Loucy (cell line): ENCODE results near the gene ARF6.

Experiments used
- H2AFZ ChIP-seq: fragments of 200-600 bp; sonication (generic); 2 replicates; pipeline ENCODE4 v1.6.0; 2016; ENCODE audit warnings: antibody characterized with exemption, mild to moderate bottlenecking, low read length, moderate library complexity
- H3F3A ChIP-seq: fragments of 200-600 bp; 2 replicates; pipeline ENCODE4 v1.6.0; 2016; ENCODE audit warnings: antibody characterized with exemption, low read depth, mild to moderate bottlenecking
- H3K27me3 ChIP-seq: fragments of 200-600 bp; sonication (generic); 2 replicates; pipeline ENCODE4 v1.6.1; 2014; ENCODE audit warnings: low read length, mild to moderate bottlenecking; ENCODE audit not compliant: insufficient read depth, poor library complexity, severe bottlenecking
- H3K36me3 ChIP-seq: fragments of 200-600 bp; sonication (generic); 2 replicates; pipeline ENCODE4 v1.6.1; 2016; ENCODE audit warnings: low read length; ENCODE audit not compliant: insufficient read depth
- H3K4me1 ChIP-seq: fragments of 200-600 bp; sonication (generic); 2 replicates; pipeline ENCODE4 v1.5.1; 2014; ENCODE audit warnings: low read length, mild to moderate bottlenecking; ENCODE audit not compliant: insufficient read depth, poor library complexity, severe bottlenecking
- H3K4me2 ChIP-seq: fragments of 200-600 bp; sonication (generic); 2 replicates; pipeline ENCODE4 v1.6.0; 2014; ENCODE audit warnings: antibody characterized with exemption, low read length, low read depth, mild to moderate bottlenecking; ENCODE audit not compliant: poor library complexity, severe bottlenecking
- H3K4me3 ChIP-seq: fragments of 200-600 bp; sonication (generic); 2 replicates; pipeline ENCODE4 v1.5.1; 2014; ENCODE audit warnings: low read length, mild to moderate bottlenecking, mixed read lengths; ENCODE audit not compliant: poor library complexity, severe bottlenecking
- H3K79me2 ChIP-seq: fragments of 200-600 bp; sonication (generic); 2 replicates; pipeline ENCODE4 v1.6.1; 2014; ENCODE audit warnings: low read length; ENCODE audit not compliant: insufficient read depth
- H3K9ac ChIP-seq: fragments of 200-600 bp; sonication (generic); 2 replicates; pipeline ENCODE4 v1.6.0; 2014; ENCODE audit warnings: mild to moderate bottlenecking, low read depth, low read length, moderate library complexity; ENCODE audit not compliant: poor library complexity, severe bottlenecking
- H3K9me2 ChIP-seq: fragments of 200-600 bp; sonication (generic); replicated peaks from 2 replicates; pipeline ENCODE4 v1.6.1; 2016; ENCODE audit warnings: low read depth, low read length, mixed read lengths
- H3K9me3 ChIP-seq: fragments of 200-600 bp; sonication (generic); 2 replicates; pipeline ENCODE4 v1.6.1; 2014; ENCODE audit warnings: mild to moderate bottlenecking, antibody characterized with exemption, low read length, low read depth; ENCODE audit not compliant: insufficient read depth
- H4K20me1 ChIP-seq: fragments of 200-600 bp; sonication (generic); 2 replicates; pipeline ENCODE4 v1.6.0; 2014; ENCODE audit warnings: antibody characterized with exemption, low read length, mild to moderate bottlenecking; ENCODE audit not compliant: insufficient read depth, poor library complexity, severe bottlenecking
- EZH2phosphoT487 ChIP-seq: fragments of 200-600 bp; IDR thresholded peaks from 2 replicates; pipeline ENCODE4 v1.6.1; 2018; ENCODE audit warnings: antibody characterized with exemption, mild to moderate bottlenecking, moderate library complexity, borderline replicate concordance
- TF ChIP-seq, protein P1 (sequence below): fragments of 200-600 bp; sonication (generic); conservative IDR thresholded peaks from 2 replicates; pipeline ENCODE4 v1.5.1; 2014; ENCODE audit warnings: mild to moderate bottlenecking, antibody characterized with exemption, low read length

Gene ARF6

DNA sequence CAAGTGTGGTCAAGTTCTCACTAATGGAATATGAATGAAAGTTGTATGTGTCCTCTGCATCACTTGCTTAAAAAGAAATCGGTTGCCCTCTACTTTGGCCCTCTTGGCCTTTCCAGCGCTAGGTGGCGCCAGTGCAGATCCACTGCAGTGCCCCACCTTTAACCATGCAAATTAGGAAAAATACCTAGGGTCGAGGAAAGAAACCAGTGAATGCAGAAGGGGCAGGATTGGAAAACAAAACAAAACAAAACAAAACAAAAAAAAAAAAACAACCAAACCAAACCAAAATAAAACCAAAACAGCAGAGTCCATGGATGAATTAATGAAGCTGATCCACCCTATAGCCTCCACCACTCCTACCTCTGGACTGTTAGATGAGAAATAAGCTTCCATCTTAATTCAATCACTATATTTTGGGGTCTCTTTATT lies 27.4 kb upstream of the ARF6 start:
- peak overlapping the region; percentile 40 for H3K4me2 ChIP-seq
- no peaks in the 10 kb centered on the region for H3K9me3 ChIP-seq
- H3K79me2 ChIP-seq = no peaks in the 10 kb centered on the region
- peaks cover 12% of the 10 kb centered on the region; the same call in 1 of the 2 replicates for H3F3A ChIP-seq
- no peaks in the 10 kb centered on the region for H3K36me3 ChIP-seq
- H2AFZ ChIP-seq = 0 out of 2 replicates have a peak overlapping the region, but pooled peaks have one; percentile 27
- no peaks in the 10 kb centered on the region for H3K27me3 ChIP-seq
- H3K4me3 ChIP-seq = no peak overlapping the region
- no peak for TF ChIP-seq EZH2phosphoT487
- TF ChIP-seq, protein P1, sequence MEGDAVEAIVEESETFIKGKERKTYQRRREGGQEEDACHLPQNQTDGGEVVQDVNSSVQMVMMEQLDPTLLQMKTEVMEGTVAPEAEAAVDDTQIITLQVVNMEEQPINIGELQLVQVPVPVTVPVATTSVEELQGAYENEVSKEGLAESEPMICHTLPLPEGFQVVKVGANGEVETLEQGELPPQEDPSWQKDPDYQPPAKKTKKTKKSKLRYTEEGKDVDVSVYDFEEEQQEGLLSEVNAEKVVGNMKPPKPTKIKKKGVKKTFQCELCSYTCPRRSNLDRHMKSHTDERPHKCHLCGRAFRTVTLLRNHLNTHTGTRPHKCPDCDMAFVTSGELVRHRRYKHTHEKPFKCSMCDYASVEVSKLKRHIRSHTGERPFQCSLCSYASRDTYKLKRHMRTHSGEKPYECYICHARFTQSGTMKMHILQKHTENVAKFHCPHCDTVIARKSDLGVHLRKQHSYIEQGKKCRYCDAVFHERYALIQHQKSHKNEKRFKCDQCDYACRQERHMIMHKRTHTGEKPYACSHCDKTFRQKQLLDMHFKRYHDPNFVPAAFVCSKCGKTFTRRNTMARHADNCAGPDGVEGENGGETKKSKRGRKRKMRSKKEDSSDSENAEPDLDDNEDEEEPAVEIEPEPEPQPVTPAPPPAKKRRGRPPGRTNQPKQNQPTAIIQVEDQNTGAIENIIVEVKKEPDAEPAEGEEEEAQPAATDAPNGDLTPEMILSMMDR = peak; percentile 96
- H3K9ac ChIP-seq = no peak overlapping the region
- H3K9me2 ChIP-seq = no peaks in the 10 kb centered on the region
- H3K4me1 ChIP-seq = peaks cover 30% of the 10 kb centered on the region
- H4K20me1 ChIP-seq = no peaks in the 10 kb centered on the region

DNA sequence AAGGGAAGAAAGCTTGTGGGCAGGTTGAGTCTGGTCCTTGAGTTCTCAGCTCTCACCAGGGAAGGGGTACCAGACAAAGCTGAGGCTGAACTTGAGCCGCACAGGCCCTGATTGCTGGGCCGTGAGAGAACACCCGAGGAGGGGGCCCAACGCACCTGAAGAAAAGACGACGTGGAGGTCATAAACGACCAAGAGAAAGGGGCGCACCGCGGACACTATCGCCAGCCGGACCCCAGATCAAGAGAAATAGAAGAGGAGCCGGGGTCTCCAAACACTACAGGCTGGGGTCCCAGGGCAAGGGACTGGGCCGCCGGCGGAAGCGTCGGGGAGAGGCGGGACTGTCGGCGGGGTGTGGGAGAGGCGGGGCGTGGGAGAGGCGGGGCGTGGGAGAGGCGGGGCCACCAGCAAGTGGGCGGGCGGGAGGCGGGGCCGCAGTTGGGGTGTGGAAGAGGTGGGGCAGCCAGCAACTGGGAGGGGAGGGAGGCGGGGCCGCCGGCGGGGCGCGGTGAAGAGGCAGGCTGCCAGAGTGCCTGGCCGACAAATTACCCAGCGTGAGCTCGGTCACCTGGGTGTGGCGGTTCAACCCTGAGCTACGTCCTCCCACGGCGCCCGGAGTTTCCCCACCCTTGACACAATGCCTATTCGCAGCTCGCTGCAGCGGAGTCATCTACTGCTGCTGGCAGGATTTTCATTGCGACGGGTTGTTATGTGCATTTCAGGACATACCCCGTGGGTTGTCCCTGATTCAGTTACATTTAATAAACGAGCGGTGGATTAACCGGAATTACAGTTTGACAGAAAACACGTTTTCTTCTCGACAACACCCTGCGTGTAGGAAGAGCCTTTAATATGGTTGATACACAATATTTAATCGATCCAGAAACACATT lies 24.8 kb upstream of the ARF6 start:
- no peaks in the 10 kb centered on the region for H3K79me2 ChIP-seq
- peaks cover 21% of the 10 kb centered on the region for H3K4me1 ChIP-seq
- peak overlapping the region; percentile 94 for H3K4me3 ChIP-seq
- H2AFZ ChIP-seq = peak overlapping the region; percentile 97
- no peaks in the 10 kb centered on the region for H3K27me3 ChIP-seq
- no peaks in the 10 kb centered on the region for H3F3A ChIP-seq
- H3K36me3 ChIP-seq = no peaks in the 10 kb centered on the region
- no peaks in the 10 kb centered on the region for H3K9me2 ChIP-seq
- no peaks in the 10 kb centered on the region for H4K20me1 ChIP-seq
- peak overlapping the region; percentile 78 for H3K9ac ChIP-seq
- TF ChIP-seq, protein P1 = no peak
- TF ChIP-seq EZH2phosphoT487 = no peak
- no peaks in the 10 kb centered on the region for H3K9me3 ChIP-seq
- H3K4me2 ChIP-seq = peak overlapping the region; percentile 82

DNA sequence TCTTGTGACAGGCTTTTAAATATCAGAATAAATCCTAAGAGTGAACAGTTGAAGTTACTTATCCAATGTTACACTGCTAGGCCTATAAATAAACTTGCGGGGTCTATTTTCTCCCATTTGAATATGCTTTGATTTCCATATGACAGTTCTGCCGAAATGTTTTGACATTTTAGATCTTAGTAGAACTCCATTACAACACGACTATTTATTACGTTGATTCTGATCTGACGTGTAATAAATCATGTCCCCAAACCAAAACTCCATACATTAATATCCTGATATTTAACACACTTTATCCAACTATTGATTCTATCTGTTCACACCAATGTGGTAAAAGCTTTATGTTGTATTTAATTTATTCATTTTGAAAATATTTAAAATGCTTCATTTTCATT lies 24.2 kb upstream of the ARF6 start:
- H2AFZ ChIP-seq = peak overlapping the region; percentile 92
- peak overlapping the region; percentile 94 for H3K4me3 ChIP-seq
- H3K9ac ChIP-seq = peak overlapping the region; percentile 65

More for the DNA sequence above, 24.2 kb upstream of the ARF6 start:
- H4K20me1 ChIP-seq = no peaks in the 10 kb centered on the region
- H3F3A ChIP-seq = no peaks in the 10 kb centered on the region
- H3K9me2 ChIP-seq = no peaks in the 10 kb centered on the region
- no peaks in the 10 kb centered on the region for H3K79me2 ChIP-seq
- no peak for TF ChIP-seq EZH2phosphoT487
- TF ChIP-seq, protein P1 = no peak
- H3K36me3 ChIP-seq = no peaks in the 10 kb centered on the region
- peaks cover 16% of the 10 kb centered on the region for H3K4me1 ChIP-seq
- no peaks in the 10 kb centered on the region for H3K9me3 ChIP-seq
- no peaks in the 10 kb centered on the region for H3K27me3 ChIP-seq
- peak overlapping the region; percentile 82 for H3K4me2 ChIP-seq
